Gastroesophageal sphincter (tissue), 3 donors: ENCODE data around the gene NHERF2.

Experiments
- CTCF ChIP-seq, 4 experiments: fragments of 200-600 bp in 2 of 4; fragments of 450-650 bp in 2 of 4; sonication (generic) in 1 of 4; IDR thresholded peaks; one replicate each; pipeline ENCODE4 v1.5.1; 2017 to 2019; ENCODE audit warnings: antibody characterized with exemption in 4 of 4, mild to moderate bottlenecking in 2 of 4, moderate library complexity in 2 of 4
- POLR2A ChIP-seq, 2 donors: fragments of 450-650 bp; IDR thresholded peaks; one replicate each; pipeline ENCODE4 v1.6.1; 2017; ENCODE audit warnings: antibody characterized with exemption in 2 of 2, mild to moderate bottlenecking in 2 of 2, moderate library complexity in 1 of 2

GRCh38 chr16:2053897-2054296, 27.2 kb downstream of the NHERF2 start:
- no peak for TF ChIP-seq POLR2A (IDR thresholded peaks at IDR 0.05)
- no peak for TF ChIP-seq CTCF (IDR thresholded peaks at IDR 0.05)
